Esophagus squamous epithelium (tissue), 5 donors: ENCODE results near the gene DERA. TPM values are rescaled to one million over a fixed set of nuclear protein-coding genes. Genes with fewer than 3 reads are reported as not detected.

Experiments used
- DNase-seq: peaks from one replicate; lab custom pipeline; 2025; lab: John Stamatoyannopoulos, UW
- H3K27ac ChIP-seq, 4 donors: fragments of 200-600 bp; sonication (generic); one replicate each; pipeline ENCODE4 v1.5.1; 2016 to 2019; ENCODE audit warnings: mild to moderate bottlenecking in 1 of 4
- H3K27me3 ChIP-seq, 4 donors: fragments of 200-600 bp; sonication (generic); 1 replicate in 3 of 4; 2 replicates in 1 of 4; pipeline versions ENCODE4 v1.5.1 to v1.6.0; 2017 to 2021; ENCODE audit warnings: antibody characterized with exemption in 1 of 4
- H3K36me3 ChIP-seq, 3 donors: fragments of 200-600 bp; sonication (generic); one replicate each; pipeline ENCODE4 v1.5.1; 2016 to 2019
- H3K4me1 ChIP-seq, 3 donors: fragments of 200-600 bp; sonication (generic); one replicate each; pipeline ENCODE4 v1.5.1; 2017 to 2019
- H3K4me3 ChIP-seq, 4 donors: fragments of 200-600 bp; sonication (generic); 1 replicate in 3 of 4; 2 replicates in 1 of 4; pipeline ENCODE4 v1.5.1; 2016 to 2019; ENCODE audit warnings: mild to moderate bottlenecking in 2 of 4, moderate library complexity in 1 of 4
- H3K9me3 ChIP-seq, 3 donors: fragments of 200-600 bp; sonication (generic); one replicate each; pipeline ENCODE4 v1.5.1; 2016 to 2019
- POLR2A ChIP-seq, 4 donors: fragments of 450-650 bp; IDR thresholded peaks; one replicate each; pipeline ENCODE4 v1.6.1; 2017; ENCODE audit warnings: antibody characterized with exemption in 4 of 4, mild to moderate bottlenecking in 4 of 4, moderate library complexity in 3 of 4
- WGBS, 2 donors: methylation state at CpG; one replicate each; pipeline ENCODE4 v1.1.5; 2018; 5-methylcytosine and 5-hydroxymethylcytosine counted together
- intact Hi-C: fragments of 100-400 bp; cut with DNase I; formaldehyde crosslinking; loops from one replicate; pipeline ENCODE4 v1.15.0; 2022
- total RNA-seq, 4 donors: library from RNA; depleted of rRNA; stranded (reverse); fragments of >200 nt; gene quantifications; one replicate each; pipeline ENCODE4 v1.1.0, GENCODE V29; 2016
- TF ChIP-seq, protein P1 (sequence below), 6 experiments: fragments of 450-650 bp in 4 of 6; fragments of 200-600 bp in 2 of 6; sonication (generic) in 2 of 6; IDR thresholded peaks; one replicate each; pipeline ENCODE4 v1.5.1; 2016 to 2019; ENCODE audit warnings: antibody characterized with exemption in 6 of 6, mild to moderate bottlenecking in 4 of 6, moderate library complexity in 4 of 6
- donor health status: DM: yes; HTN: yes; CAD: no.

The DERA gene
- total RNA-seq = 10 to 100 TPM; 25.8 to 68.2 (median 41.7) TPM

DNA sequence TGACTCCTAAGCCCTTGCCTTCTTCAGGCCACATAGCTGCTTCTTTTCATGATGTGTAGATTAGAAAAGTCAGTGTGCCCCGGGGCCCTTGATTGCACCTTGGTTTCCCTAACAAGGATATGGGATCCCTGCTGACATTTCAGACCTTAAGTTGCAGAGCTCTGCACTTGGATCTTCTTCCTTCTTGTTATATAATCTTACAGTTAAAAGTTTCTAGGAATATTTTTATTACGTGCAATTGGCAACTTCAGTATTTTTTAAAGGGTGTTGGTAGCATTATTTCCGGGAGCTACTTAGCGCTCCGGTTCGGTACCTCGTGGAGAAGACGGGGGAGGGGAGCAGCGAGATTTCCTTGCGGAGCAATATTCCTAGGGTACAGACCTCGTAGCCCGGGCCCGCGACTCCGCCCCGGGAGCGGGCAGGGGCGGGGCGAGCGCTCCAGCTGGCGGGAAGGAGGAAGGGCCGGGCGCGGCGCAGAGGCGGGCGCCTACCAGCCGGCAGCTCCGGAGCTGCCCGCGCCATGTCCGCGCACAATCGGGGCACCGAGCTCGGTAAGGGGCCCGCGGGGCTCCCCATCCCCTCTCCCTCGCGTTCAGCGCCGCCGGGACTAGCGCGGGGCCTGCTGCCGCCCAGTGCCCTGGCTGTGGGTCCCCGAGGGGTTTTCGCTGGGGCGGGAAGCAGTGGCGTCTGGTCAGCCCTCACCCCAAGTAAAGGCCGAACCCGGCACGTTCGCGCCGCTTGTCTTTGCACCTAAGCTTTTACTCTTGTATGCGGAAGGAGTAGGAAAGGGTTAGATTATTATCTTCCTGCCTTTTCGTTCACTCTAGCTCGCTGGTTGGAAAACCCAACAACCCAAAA is at the start of gene DERA:
DERA (plus strand) TSS at position 469 of the 858 bp plus-strand sequence; CDS start at position 521, 52 bp downstream.
- Histone ChIP-seq H3K9me3 (no peaks in the 10 kb centered on the region), H3K36me3 (peaks cover 0 to 16% (median 0%) of the 10 kb centered on the region in 3 donors), H3K4me3 (peak within 1 kb of the TSS; percentile 76 to 85 (median 80)), H3K27me3 (no peaks in the 10 kb centered on the region), H3K4me1 (peaks cover 0 to 37% (median 4%) of the 10 kb centered on the region in 3 donors), H3K27ac (peak within 1 kb of the TSS; percentile 96 to 99 (median 97))
- 1 to 2% methylated on average over 14 to 22 of the region's 59 CpGs for WGBS, 2 donors
- intact Hi-C loops = no loop called here
- TF ChIP-seq, protein P1, sequence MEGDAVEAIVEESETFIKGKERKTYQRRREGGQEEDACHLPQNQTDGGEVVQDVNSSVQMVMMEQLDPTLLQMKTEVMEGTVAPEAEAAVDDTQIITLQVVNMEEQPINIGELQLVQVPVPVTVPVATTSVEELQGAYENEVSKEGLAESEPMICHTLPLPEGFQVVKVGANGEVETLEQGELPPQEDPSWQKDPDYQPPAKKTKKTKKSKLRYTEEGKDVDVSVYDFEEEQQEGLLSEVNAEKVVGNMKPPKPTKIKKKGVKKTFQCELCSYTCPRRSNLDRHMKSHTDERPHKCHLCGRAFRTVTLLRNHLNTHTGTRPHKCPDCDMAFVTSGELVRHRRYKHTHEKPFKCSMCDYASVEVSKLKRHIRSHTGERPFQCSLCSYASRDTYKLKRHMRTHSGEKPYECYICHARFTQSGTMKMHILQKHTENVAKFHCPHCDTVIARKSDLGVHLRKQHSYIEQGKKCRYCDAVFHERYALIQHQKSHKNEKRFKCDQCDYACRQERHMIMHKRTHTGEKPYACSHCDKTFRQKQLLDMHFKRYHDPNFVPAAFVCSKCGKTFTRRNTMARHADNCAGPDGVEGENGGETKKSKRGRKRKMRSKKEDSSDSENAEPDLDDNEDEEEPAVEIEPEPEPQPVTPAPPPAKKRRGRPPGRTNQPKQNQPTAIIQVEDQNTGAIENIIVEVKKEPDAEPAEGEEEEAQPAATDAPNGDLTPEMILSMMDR (IDR thresholded peaks at IDR 0.05) = peak in 4 of 6 experiments; percentile 7 to 36 (median 24)
- TF ChIP-seq POLR2A (IDR thresholded peaks at IDR 0.05) = peak in 2 of 4 donors; percentile 85 to 91
- DNase-seq = no peak

DNA sequence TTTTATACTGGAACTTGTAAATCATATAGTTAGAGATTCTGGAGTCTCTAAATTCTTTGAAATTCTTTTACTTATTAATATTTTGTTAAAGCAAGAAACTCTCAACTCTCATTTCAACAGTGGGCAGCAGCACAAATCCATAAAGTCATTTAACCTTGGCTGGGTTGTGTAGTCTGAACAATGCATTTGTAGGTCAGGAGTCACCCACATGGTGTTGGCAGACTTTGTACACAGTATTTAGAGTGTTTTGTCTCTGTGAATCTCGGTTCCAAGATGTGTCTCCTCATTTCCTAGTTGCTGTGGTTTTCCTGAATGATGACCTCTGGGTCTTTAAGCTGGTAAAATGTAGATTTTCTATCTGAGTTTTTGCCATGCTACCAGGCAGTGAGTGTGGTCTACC is 49.7 kb upstream of the DERA start:
- no peak for TF ChIP-seq POLR2A (IDR thresholded peaks at IDR 0.05)
- TF ChIP-seq, protein P1 (IDR thresholded peaks at IDR 0.05) = no peak
- no peaks in the 10 kb centered on the region for H3K27me3 ChIP-seq
- no peaks in the 10 kb centered on the region for H3K9me3 ChIP-seq
- no peak overlapping the region for H3K4me3 ChIP-seq
- no peak overlapping the region for H3K27ac ChIP-seq
- no peaks in the 10 kb centered on the region for H3K36me3 ChIP-seq
- no peak for DNase-seq
- H3K4me1 ChIP-seq = no peaks in the 10 kb centered on the region
- intact Hi-C loops = no loop called here
- WGBS, 2 donors = 25 to 41% methylated on average over 1 of the region's 1 CpG

DNA sequence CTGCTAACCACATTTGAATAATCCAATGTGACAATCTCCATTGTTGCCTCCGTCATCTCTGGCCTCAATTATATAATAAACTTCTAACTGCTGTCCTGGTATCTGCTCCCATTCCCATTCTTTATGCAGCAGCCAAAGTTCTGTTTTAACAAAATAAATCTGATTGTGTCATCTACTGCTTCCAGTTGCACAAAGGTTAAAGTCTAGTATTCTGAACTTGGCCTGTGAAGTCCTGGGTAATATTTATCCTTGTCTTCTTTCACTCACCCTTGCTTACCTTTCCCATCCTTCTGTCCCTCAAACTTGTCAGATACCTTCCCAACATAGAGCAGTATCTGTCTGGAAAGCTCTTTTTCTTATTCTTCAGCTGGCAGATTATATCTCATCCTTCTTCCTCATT is 48.3 kb upstream of the DERA start:
- Histone ChIP-seq H3K36me3 (no peaks in the 10 kb centered on the region), H3K27ac (no peak overlapping the region), H3K27me3 (no peaks in the 10 kb centered on the region), H3K4me1 (no peaks in the 10 kb centered on the region), H3K9me3 (no peaks in the 10 kb centered on the region), H3K4me3 (no peak overlapping the region)
- intact Hi-C loops = no loop called here
- DNase-seq = no peak
- no peak for TF ChIP-seq POLR2A (IDR thresholded peaks at IDR 0.05)
- TF ChIP-seq, protein P1 (IDR thresholded peaks at IDR 0.05) = no peak
- WGBS, 2 donors = 84 to 88% methylated on average over 1 of the region's 1 CpG

DNA sequence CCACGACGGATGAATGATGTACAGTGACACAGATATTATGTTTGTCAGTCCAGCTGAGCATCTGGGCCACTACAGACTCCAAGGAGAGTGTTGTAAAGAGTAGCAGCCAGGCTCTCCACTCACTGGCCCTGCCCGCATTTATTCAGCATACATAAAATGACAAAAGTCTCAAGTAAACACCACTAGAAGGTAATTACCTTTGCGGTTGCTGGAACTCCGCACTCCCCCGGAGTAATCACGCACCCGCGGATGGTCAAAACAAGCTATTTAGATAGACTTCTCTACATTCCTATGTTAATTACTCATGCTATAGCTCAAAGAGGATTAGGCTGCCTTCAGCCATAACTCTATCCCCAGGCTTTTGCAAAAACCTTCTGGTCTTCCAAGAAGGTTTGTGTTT is 47.8 kb upstream of the DERA start:
- 63 to 75% methylated on average over 9 of the region's 9 CpGs for WGBS, 2 donors
- H3K27me3 ChIP-seq = no peaks in the 10 kb centered on the region
- TF ChIP-seq POLR2A (IDR thresholded peaks at IDR 0.05) = no peak
- TF ChIP-seq, protein P1 (IDR thresholded peaks at IDR 0.05) = no peak
- no peaks in the 10 kb centered on the region for H3K9me3 ChIP-seq
- H3K4me3 ChIP-seq = no peak overlapping the region
- H3K36me3 ChIP-seq = no peaks in the 10 kb centered on the region
- no peak overlapping the region for H3K27ac ChIP-seq
- no peak for DNase-seq
- no peaks in the 10 kb centered on the region for H3K4me1 ChIP-seq
- intact Hi-C loops = no loop called here

DNA sequence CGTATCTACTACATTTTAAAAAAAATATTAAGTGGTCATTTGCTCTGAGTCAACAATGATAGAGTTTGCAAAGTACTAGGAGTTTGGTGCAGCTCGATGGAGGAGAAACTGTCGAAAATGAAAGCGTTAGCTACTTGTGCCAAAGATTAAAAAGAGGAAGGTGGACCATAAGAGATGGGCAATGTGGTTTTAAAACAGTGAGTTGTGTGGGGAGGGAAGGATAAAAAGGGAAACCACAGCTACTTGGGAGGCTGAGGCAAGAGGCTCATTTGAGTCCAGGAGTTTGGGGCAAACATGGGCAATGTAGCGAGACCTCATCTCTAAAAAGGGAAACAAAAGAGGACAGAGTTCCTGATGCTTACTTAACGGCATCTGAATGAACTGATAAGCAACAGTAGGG is 47.1 kb upstream of the DERA start:
- Histone ChIP-seq H3K9me3 (no peaks in the 10 kb centered on the region), H3K4me1 (no peaks in the 10 kb centered on the region), H3K36me3 (no peaks in the 10 kb centered on the region), H3K27me3 (no peaks in the 10 kb centered on the region), H3K4me3 (no peak overlapping the region), H3K27ac (no peak overlapping the region)
- intact Hi-C loops = no loop called here
- 71 to 74% methylated on average over 6 of the region's 6 CpGs for WGBS, 2 donors
- no peak for DNase-seq
- no peak for TF ChIP-seq POLR2A (IDR thresholded peaks at IDR 0.05)
- TF ChIP-seq, protein P1 (IDR thresholded peaks at IDR 0.05) = no peak
